Neural progenitor cell (in vitro differentiated cells): ENCODE data around the gene MRAS. TPM values are rescaled to one million over a fixed set of nuclear protein-coding genes. Genes with fewer than 3 reads are reported as not detected.
"Not testable (repeated sequence)": the region's sequence is repeated elsewhere in the genome, so short reads cannot be mapped to it uniquely, and the experiment has no call there.

Experiments used
- DNase-seq: peaks from one replicate; pipeline ENCODE4 v3.0.0-alpha.2; 2016; ENCODE audit warnings: low spot score
- H2AFZ ChIP-seq: fragments of 200-600 bp; sonication (generic); replicated peaks from 2 replicates; pipeline ENCODE4 v1.6.1; 2016; ENCODE audit warnings: antibody characterized with exemption
- H3F3A ChIP-seq: fragments of 200-600 bp; sonication (generic); 2 replicates; pipeline ENCODE4 v1.6.1; 2016; ENCODE audit warnings: antibody characterized with exemption, low read depth
- H3K27ac ChIP-seq: fragments of 200-600 bp; sonication (generic); 2 replicates; pipeline ENCODE4 v1.5.1; 2016; ENCODE audit warnings: mild to moderate bottlenecking
- H3K27me3 ChIP-seq: fragments of 200-600 bp; sonication (generic); 2 replicates; pipeline ENCODE4 v1.6.1; 2016; ENCODE audit warnings: mild to moderate bottlenecking, moderate library complexity
- H3K36me3 ChIP-seq: fragments of 200-600 bp; sonication (generic); 2 replicates; pipeline ENCODE4 v1.5.1; 2016
- H3K4me1 ChIP-seq: fragments of 200-600 bp; sonication (generic); 2 replicates; pipeline ENCODE4 v1.6.1; 2016; ENCODE audit warnings: mixed run types
- H3K4me2 ChIP-seq: fragments of 200-600 bp; sonication (generic); 2 replicates; pipeline ENCODE4 v1.6.1; 2016
- H3K4me3 ChIP-seq: fragments of 200-600 bp; sonication (generic); 2 replicates; pipeline ENCODE4 v1.5.1; 2016
- H3K79me2 ChIP-seq: fragments of 200-600 bp; sonication (generic); 2 replicates; pipeline ENCODE4 v1.6.1; 2016; ENCODE audit warnings: low read depth
- H3K9ac ChIP-seq: fragments of 200-600 bp; sonication (generic); 2 replicates; pipeline ENCODE4 v1.6.1; 2016
- H3K9me3 ChIP-seq: fragments of 200-600 bp; sonication (generic); 2 replicates; pipeline ENCODE4 v1.5.1; 2016; ENCODE audit warnings: low read depth
- H4K20me1 ChIP-seq: fragments of 200-600 bp; sonication (generic); 2 replicates; pipeline ENCODE4 v1.6.1; 2016; ENCODE audit warnings: low read depth
- H3K27ac Mint-ChIP-seq: 3 replicates; pipeline ENCODE4 v1.8.0; 2021; ENCODE audit warnings: mixed read lengths
- H3K27me3 Mint-ChIP-seq: 2 replicates; pipeline ENCODE4 v1.8.0; 2022; ENCODE audit warnings: low read depth, mild to moderate bottlenecking, inconsistent platforms, moderate library complexity, mixed read lengths; ENCODE audit not compliant: insufficient read depth
- H3K36me3 Mint-ChIP-seq: 3 replicates; pipeline ENCODE4 v1.8.0; 2021; ENCODE audit warnings: mixed read lengths
- H3K4me1 Mint-ChIP-seq: 3 replicates; pipeline ENCODE4 v1.8.0; 2021; ENCODE audit warnings: mixed read lengths
- H3K4me3 Mint-ChIP-seq: 3 replicates; pipeline ENCODE4 v1.8.0; 2021; ENCODE audit warnings: mild to moderate bottlenecking, moderate library complexity, mixed read lengths
- H3K9me3 Mint-ChIP-seq: 3 replicates; pipeline ENCODE4 v1.8.0; 2020; ENCODE audit warnings: mixed read lengths
- EZH2 ChIP-seq: fragments of 200-600 bp; sonication (generic); IDR thresholded peaks from 2 replicates; pipeline ENCODE4 v1.6.1; 2017; ENCODE audit warnings: antibody characterized with exemption, mild to moderate bottlenecking, moderate library complexity
- EZH2phosphoT487 ChIP-seq: fragments of 200-600 bp; sonication (generic); IDR thresholded peaks from 2 replicates; pipeline ENCODE4 v1.6.1; 2017; ENCODE audit warnings: antibody characterized with exemption
- total RNA-seq: library from RNA; depleted of rRNA; stranded (reverse); fragments of >200 nt; gene quantifications from 2 replicates; pipeline ENCODE4 v1.2.3, GENCODE V29; 2015; ENCODE audit warnings: low replicate concordance
- TF ChIP-seq, protein P1 (sequence below): fragments of 200-600 bp; sonication (generic); IDR thresholded peaks from 2 replicates; pipeline ENCODE4 v1.5.1; 2017; ENCODE audit warnings: antibody characterized with exemption, mild to moderate bottlenecking

Gene MRAS
- total RNA-seq, 1 donor from 2014 or later: 17.2 TPM

DNA sequence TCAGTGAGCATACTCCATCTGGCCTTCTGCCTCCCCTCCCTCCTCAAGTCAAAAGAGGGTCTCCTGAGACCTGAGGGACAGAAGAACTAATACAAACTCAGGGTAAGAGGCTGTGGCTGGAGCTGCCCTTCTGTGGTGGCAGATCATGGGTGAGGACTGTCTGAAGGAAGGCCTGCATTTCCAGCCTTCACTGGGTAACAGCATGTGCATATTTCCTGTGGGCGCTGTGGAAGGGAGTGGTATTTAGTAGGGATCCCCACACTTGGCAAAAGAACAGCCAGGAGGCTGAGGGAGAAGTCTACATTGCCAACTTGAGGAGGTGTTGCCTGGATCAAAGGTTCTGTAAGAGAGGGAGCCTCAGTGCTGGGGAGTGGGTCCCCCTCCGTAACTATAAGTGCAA lies 75.9 kb downstream of the MRAS start:
- Histone ChIP-seq H2AFZ (no peak overlapping the region), H4K20me1 (no peaks in the 10 kb centered on the region), H3K27ac (no peak overlapping the region), H3K4me1 (no peaks in the 10 kb centered on the region), H3K79me2 (no peaks in the 10 kb centered on the region), H3K4me2 (no peak overlapping the region), H3F3A (no peaks in the 10 kb centered on the region), H3K9me3 (no peaks in the 10 kb centered on the region), H3K4me3 (no peak overlapping the region), H3K9ac (no peak overlapping the region), H3K36me3 (no peaks in the 10 kb centered on the region), H3K27me3 (no peaks in the 10 kb centered on the region)
- no peak overlapping the region for H3K27ac Mint-ChIP-seq
- H3K4me1 Mint-ChIP-seq: no peaks in the 10 kb centered on the region
- no peaks in the 10 kb centered on the region for H3K9me3 Mint-ChIP-seq
- H3K27me3 Mint-ChIP-seq: no peaks in the 10 kb centered on the region
- DNase-seq: no peak
- no peak for TF ChIP-seq EZH2
- no peak for TF ChIP-seq EZH2phosphoT487
- TF ChIP-seq, protein P1, sequence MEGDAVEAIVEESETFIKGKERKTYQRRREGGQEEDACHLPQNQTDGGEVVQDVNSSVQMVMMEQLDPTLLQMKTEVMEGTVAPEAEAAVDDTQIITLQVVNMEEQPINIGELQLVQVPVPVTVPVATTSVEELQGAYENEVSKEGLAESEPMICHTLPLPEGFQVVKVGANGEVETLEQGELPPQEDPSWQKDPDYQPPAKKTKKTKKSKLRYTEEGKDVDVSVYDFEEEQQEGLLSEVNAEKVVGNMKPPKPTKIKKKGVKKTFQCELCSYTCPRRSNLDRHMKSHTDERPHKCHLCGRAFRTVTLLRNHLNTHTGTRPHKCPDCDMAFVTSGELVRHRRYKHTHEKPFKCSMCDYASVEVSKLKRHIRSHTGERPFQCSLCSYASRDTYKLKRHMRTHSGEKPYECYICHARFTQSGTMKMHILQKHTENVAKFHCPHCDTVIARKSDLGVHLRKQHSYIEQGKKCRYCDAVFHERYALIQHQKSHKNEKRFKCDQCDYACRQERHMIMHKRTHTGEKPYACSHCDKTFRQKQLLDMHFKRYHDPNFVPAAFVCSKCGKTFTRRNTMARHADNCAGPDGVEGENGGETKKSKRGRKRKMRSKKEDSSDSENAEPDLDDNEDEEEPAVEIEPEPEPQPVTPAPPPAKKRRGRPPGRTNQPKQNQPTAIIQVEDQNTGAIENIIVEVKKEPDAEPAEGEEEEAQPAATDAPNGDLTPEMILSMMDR: no peak
- H3K4me3 Mint-ChIP-seq: no peak overlapping the region
- H3K36me3 Mint-ChIP-seq: no peaks in the 10 kb centered on the region

DNA sequence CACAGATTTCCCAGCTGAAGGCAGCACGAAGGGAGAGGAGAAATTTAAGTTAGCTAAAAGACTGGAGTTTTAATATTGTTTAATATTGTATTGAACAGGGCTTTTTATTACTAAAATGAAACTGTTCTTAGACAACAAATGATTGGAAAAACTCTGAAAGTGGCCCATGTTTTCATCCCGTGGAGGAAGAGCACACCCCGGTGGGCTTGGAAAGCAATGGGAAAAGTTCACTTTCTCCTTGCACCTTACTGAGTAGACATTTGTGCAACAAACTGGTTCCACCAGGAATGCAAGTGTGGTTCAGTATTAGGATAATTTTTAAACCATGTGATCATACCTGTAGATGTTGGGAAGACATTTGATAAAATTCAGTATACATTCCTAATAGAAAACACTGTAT lies 77.8 kb downstream of the MRAS start:
- no peaks in the 10 kb centered on the region for H4K20me1 ChIP-seq
- H3K4me3 ChIP-seq: no peak overlapping the region
- no peaks in the 10 kb centered on the region for H3F3A ChIP-seq
- peaks cover 2% of the 10 kb centered on the region for H3K27me3 Mint-ChIP-seq
- H3K36me3 ChIP-seq: no peaks in the 10 kb centered on the region
- H3K4me1 ChIP-seq: no peaks in the 10 kb centered on the region
- H3K4me2 ChIP-seq: no peak overlapping the region
- no peak overlapping the region for H3K27ac ChIP-seq
- H3K9me3 ChIP-seq: no peaks in the 10 kb centered on the region
- H3K9ac ChIP-seq: no peak overlapping the region
- H3K4me1 Mint-ChIP-seq: no peaks in the 10 kb centered on the region
- DNase-seq: peak; percentile 46
- H2AFZ ChIP-seq: peak overlapping the region; percentile 42
- H3K27me3 ChIP-seq: no peaks in the 10 kb centered on the region
- no peaks in the 10 kb centered on the region for H3K79me2 ChIP-seq
- no peak for TF ChIP-seq EZH2phosphoT487
- TF ChIP-seq, protein P1: peak; percentile 70
- H3K27ac Mint-ChIP-seq: no peak overlapping the region
- H3K36me3 Mint-ChIP-seq: no peaks in the 10 kb centered on the region
- no peaks in the 10 kb centered on the region for H3K9me3 Mint-ChIP-seq
- H3K4me3 Mint-ChIP-seq: no peak overlapping the region

- H3K9ac ChIP-seq, H4K20me1 ChIP-seq, H3K9me3 ChIP-seq, H2AFZ ChIP-seq, H3K4me1 ChIP-seq, H3K36me3 ChIP-seq, H3K9me3 Mint-ChIP-seq, H3K4me2 ChIP-seq, H3K4me3 Mint-ChIP-seq, H3K36me3 Mint-ChIP-seq, DNase-seq, H3K27ac ChIP-seq, H3K27me3 Mint-ChIP-seq, H3K4me3 ChIP-seq, H3K4me1 Mint-ChIP-seq, H3K79me2 ChIP-seq, H3F3A ChIP-seq, H3K27me3 ChIP-seq, H3K27ac Mint-ChIP-seq: not testable (repeated sequence)
These were observed 78.4 kb downstream of the MRAS start for GRCh38 chr3:138426754-138427153.

GRCh38 chr3:138429665-138430064 lies 81.3 kb downstream of the MRAS start:
- no peaks in the 10 kb centered on the region for H4K20me1 ChIP-seq
- Mint-ChIP-seq H3K9me3 (peaks cover 3% of the 10 kb centered on the region), H3K4me3 (no peak overlapping the region), H3K27me3 (peaks cover 17% of the 10 kb centered on the region), H3K27ac (no peak overlapping the region), H3K4me1 (no peaks in the 10 kb centered on the region), H3K36me3 (no peaks in the 10 kb centered on the region)
- no peak for TF ChIP-seq EZH2phosphoT487
- TF ChIP-seq, protein P1: no peak
- no peak for TF ChIP-seq EZH2
- H3K4me3 ChIP-seq: no peak overlapping the region
- no peaks in the 10 kb centered on the region for H3F3A ChIP-seq
- peaks cover 23% of the 10 kb centered on the region for H3K27me3 ChIP-seq
- no peak overlapping the region for H2AFZ ChIP-seq
- no peaks in the 10 kb centered on the region for H3K9me3 ChIP-seq
- H3K27ac ChIP-seq: no peak overlapping the region
- H3K4me1 ChIP-seq: peaks cover under 1% of the 10 kb centered on the region
- H3K79me2 ChIP-seq: no peaks in the 10 kb centered on the region
- H3K36me3 ChIP-seq: no peaks in the 10 kb centered on the region
- DNase-seq: no peak
- no peak overlapping the region for H3K9ac ChIP-seq
- no peak overlapping the region for H3K4me2 ChIP-seq
